Thyroid gland (tissue), 4 donors: ENCODE data around the gene HS6ST1. TPM values are rescaled to one million over a fixed set of nuclear protein-coding genes. Genes with fewer than 3 reads are reported as not detected.
A peak's percentile ranks its signal among the peaks of the same experiment; 100 is the strongest.

Experiments used
- DNase-seq, 2 donors: peaks; one replicate each; pipeline ENCODE4 v3.0.0-alpha.2; 2019
- H3K27ac ChIP-seq, 3 donors: fragments of 200-600 bp; sonication (generic); 1 replicate in 2 of 3; 2 replicates in 1 of 3; pipeline ENCODE4 v1.5.1; 2016 to 2019; ENCODE audit warnings: mild to moderate bottlenecking in 1 of 3, moderate library complexity in 1 of 3
- H3K27me3 ChIP-seq: fragments of 200-600 bp; sonication (generic); one replicate; pipeline ENCODE4 v1.5.1; 2019
- H3K36me3 ChIP-seq, 2 donors: fragments of 200-600 bp; sonication (generic); one replicate each; pipeline ENCODE4 v1.5.1; 2016 to 2019
- H3K4me1 ChIP-seq, 2 donors: fragments of 200-600 bp; sonication (generic); one replicate each; pipeline ENCODE4 v1.5.1; 2017 to 2019
- H3K4me3 ChIP-seq, 3 donors: fragments of 200-600 bp; sonication (generic); replicated peaks in 1 of 3; 1 replicate in 2 of 3; 2 replicates in 1 of 3; pipeline ENCODE4 v1.5.1; 2016; ENCODE audit warnings: mild to moderate bottlenecking in 1 of 3
- H3K9me3 ChIP-seq: fragments of 200-600 bp; sonication (generic); one replicate; pipeline ENCODE4 v1.5.1; 2017
- CTCF ChIP-seq, 6 experiments: fragments of 200-600 bp in 3 of 6; fragments of 450-650 bp in 3 of 6; sonication (generic) in 3 of 6; IDR thresholded peaks; one replicate each; pipeline ENCODE4 v1.5.1; 2016 to 2019; ENCODE audit warnings: antibody characterized with exemption in 6 of 6, mild to moderate bottlenecking in 2 of 6, inconsistent platforms in 1 of 6, moderate library complexity in 1 of 6
- POLR2A ChIP-seq, 2 donors: fragments of 450-650 bp; IDR thresholded peaks; one replicate each; pipeline ENCODE4 v1.6.1; 2017; ENCODE audit warnings: antibody characterized with exemption in 2 of 2, mild to moderate bottlenecking in 2 of 2, moderate library complexity in 1 of 2
- WGBS, 2 donors: methylation state at CpG; one replicate each; pipeline ENCODE4 v1.1.5; 2017; 5-methylcytosine and 5-hydroxymethylcytosine counted together
- intact Hi-C: fragments of 100-400 bp; cut with DNase I; formaldehyde crosslinking; loops from one replicate; pipeline ENCODE4 v1.15.1; 2023
- total RNA-seq, 4 donors: library from RNA; depleted of rRNA; stranded (reverse); fragments of >200 nt; gene quantifications; one replicate each; pipeline ENCODE4 v1.2.3, GENCODE V29; 2016

The HS6ST1 gene
- total RNA-seq, 4 donors from 2014 or later: 27.1 to 35.6 (median 32.5) TPM

- DNase-seq: no peak
- Histone ChIP-seq H3K27ac (no peak overlapping the region), H3K4me3 (no peak overlapping the region), H3K9me3 (no peaks in the 10 kb centered on the region), H3K4me1 (no peaks in the 10 kb centered on the region), H3K27me3 (no peaks in the 10 kb centered on the region), H3K36me3 (no peaks in the 10 kb centered on the region)
- WGBS, 2 donors: 96 to 99% methylated on average over 5 of the region's 5 CpGs
- intact Hi-C loops: no loop called here
- TF ChIP-seq POLR2A (IDR thresholded peaks at IDR 0.05): no peak
- TF ChIP-seq CTCF (IDR thresholded peaks at IDR 0.05): no peak
Observed at GRCh38 chr2:128330583-128330982, 11.9 kb upstream of the HS6ST1 start.

GRCh38 chr2:128329607-128330006, 10.9 kb upstream of the HS6ST1 start:
- no peaks in the 10 kb centered on the region for H3K9me3 ChIP-seq
- TF ChIP-seq POLR2A (IDR thresholded peaks at IDR 0.05) (no peak), CTCF (IDR thresholded peaks at IDR 0.05) (no peak)
- no peak for DNase-seq
- H3K27ac ChIP-seq: no peak overlapping the region
- intact Hi-C loops: loop anchor here (10.0 kb wide), 2 partner anchors 205 to 275 kb away; no protein-coding TSS in a partner anchor
- no peaks in the 10 kb centered on the region for H3K4me1 ChIP-seq
- H3K36me3 ChIP-seq: no peaks in the 10 kb centered on the region
- no peaks in the 10 kb centered on the region for H3K27me3 ChIP-seq
- no peak overlapping the region for H3K4me3 ChIP-seq
- WGBS, 2 donors: 89 to 91% methylated on average over 6 of the region's 6 CpGs

GRCh38 chr2:128327180-128327964, 8.7 kb upstream of the HS6ST1 start:
- no peak overlapping the region for H3K4me3 ChIP-seq
- intact Hi-C loops: loop anchor here (10.0 kb wide), 2 partner anchors 207 to 277 kb away; no protein-coding TSS in a partner anchor
- peaks cover 6% of the 10 kb centered on the region in 2 donors for H3K4me1 ChIP-seq
- no peak for DNase-seq
- no peaks in the 10 kb centered on the region for H3K9me3 ChIP-seq
- H3K27me3 ChIP-seq: no peaks in the 10 kb centered on the region
- TF ChIP-seq POLR2A (IDR thresholded peaks at IDR 0.05) (no peak), CTCF (IDR thresholded peaks at IDR 0.05) (no peak)
- H3K36me3 ChIP-seq: no peaks in the 10 kb centered on the region
- WGBS, 2 donors: 90 to 93% methylated on average over 9 to 11 of the region's 11 CpGs
- H3K27ac ChIP-seq: no peak overlapping the region

- Histone ChIP-seq H3K36me3 (no peaks in the 10 kb centered on the region), H3K27me3 (no peaks in the 10 kb centered on the region), H3K9me3 (no peaks in the 10 kb centered on the region), H3K4me1 (peaks cover 6 to 12% of the 10 kb centered on the region in 2 donors), H3K4me3 (no peak overlapping the region), H3K27ac (no peak overlapping the region)
- WGBS, 2 donors: 94 to 97% methylated on average over 4 of the region's 4 CpGs
- intact Hi-C loops: loop anchor here (10.0 kb wide), 2 partner anchors 208 to 278 kb away; no protein-coding TSS in a partner anchor
- DNase-seq: no peak
- TF ChIP-seq CTCF (IDR thresholded peaks at IDR 0.05): no peak
- TF ChIP-seq POLR2A (IDR thresholded peaks at IDR 0.05): no peak
Observed at GRCh38 chr2:128326346-128326745, 7.7 kb upstream of the HS6ST1 start.

GRCh38 chr2:128325611-128326181, 7.0 kb upstream of the HS6ST1 start:
- no peaks in the 10 kb centered on the region for H3K36me3 ChIP-seq
- 68 to 86% methylated on average over 8 to 11 of the region's 13 CpGs for WGBS, 2 donors
- DNase-seq: peak in 1 of 2 donors; percentile 50
- intact Hi-C loops: loop anchor here (10.0 kb wide), 2 partner anchors 209 to 279 kb away; no protein-coding TSS in a partner anchor
- no peak overlapping the region for H3K27ac ChIP-seq
- no peak overlapping the region for H3K4me3 ChIP-seq
- no peaks in the 10 kb centered on the region for H3K27me3 ChIP-seq
- TF ChIP-seq POLR2A (IDR thresholded peaks at IDR 0.05) (no peak), CTCF (IDR thresholded peaks at IDR 0.05) (no peak)
- H3K4me1 ChIP-seq: peaks cover 6 to 13% of the 10 kb centered on the region in 2 donors
- H3K9me3 ChIP-seq: no peaks in the 10 kb centered on the region
